M059J (cell line): ENCODE results near the gene PPIL4. TPM values are rescaled to one million over a fixed set of nuclear protein-coding genes. Genes with fewer than 3 reads are reported as not detected.

Experiments used
- DNase-seq: peaks from one replicate; pipeline ENCODE4 v3.0.0-alpha.2; 2012; ENCODE audit warnings: low read depth
- total RNA-seq: library from RNA; depleted of rRNA; stranded (reverse); fragments of >200 nt; shearing (Covaris generic); gene quantifications from 2 replicates; pipeline ENCODE4 v1.2.3, GENCODE V29; 2014; rRNA removed

PPIL4 gene
- total RNA-seq, 1 experiment from 2014 or later: 52.9 TPM

DNA sequence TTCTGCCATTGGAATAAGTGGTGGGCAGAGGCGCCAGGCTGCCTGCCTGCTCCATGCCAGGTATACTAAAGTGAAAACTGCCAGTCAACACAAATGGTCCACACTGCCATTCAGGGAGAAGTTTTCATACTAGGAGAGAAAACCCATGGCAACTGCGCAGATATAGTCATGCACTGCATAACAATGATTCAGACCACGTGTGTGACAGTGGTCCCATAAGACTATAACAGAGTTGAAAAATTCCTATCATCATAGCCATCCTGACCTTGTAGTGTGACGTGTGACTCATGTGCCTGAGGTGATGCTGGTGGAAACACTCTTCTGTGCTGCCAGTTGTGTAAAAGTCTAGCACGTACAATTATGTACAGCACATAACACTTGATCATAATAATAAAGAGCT is 86.1 kb downstream of the PPIL4 start:
- DNase-seq: peak; percentile 84

- DNase-seq: no peak
Measured at GRCh38 chr6:149458806-149459205, 87.0 kb downstream of the PPIL4 start.

- DNase-seq: peak; percentile 54
Measured at GRCh38 chr6:149458196-149458595, 87.6 kb downstream of the PPIL4 start.

DNA sequence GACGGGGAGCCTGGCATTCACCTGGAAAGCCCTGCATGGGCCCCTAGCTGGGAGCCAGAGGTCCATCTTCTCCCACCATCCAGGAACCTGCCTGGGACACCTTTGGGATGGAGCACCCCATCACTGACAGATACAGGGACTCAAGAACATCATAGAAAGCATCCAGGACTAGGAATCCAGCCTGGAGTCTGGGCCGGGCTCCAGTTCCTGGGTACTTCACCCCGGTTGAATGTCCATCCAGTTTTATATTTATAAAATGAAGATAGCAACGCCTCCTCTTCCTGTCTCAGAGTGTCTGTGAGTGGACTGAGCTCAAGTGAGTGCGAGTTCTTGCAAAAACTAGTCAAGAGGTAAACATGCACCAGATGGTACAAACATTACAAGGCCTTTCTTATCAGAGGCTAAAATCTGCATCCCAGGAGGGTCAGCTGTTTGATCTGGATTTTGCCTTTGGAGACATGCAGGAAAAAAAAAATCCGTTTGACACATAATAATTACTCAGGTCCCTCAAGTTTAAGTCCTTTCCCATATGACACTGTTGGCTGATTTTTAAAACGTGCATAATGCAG is 88.4 kb downstream of the PPIL4 start:
- DNase-seq: no peak

GRCh38 chr6:149456311-149457021 is 89.4 kb downstream of the PPIL4 start:
- DNase-seq: no peak

DNA sequence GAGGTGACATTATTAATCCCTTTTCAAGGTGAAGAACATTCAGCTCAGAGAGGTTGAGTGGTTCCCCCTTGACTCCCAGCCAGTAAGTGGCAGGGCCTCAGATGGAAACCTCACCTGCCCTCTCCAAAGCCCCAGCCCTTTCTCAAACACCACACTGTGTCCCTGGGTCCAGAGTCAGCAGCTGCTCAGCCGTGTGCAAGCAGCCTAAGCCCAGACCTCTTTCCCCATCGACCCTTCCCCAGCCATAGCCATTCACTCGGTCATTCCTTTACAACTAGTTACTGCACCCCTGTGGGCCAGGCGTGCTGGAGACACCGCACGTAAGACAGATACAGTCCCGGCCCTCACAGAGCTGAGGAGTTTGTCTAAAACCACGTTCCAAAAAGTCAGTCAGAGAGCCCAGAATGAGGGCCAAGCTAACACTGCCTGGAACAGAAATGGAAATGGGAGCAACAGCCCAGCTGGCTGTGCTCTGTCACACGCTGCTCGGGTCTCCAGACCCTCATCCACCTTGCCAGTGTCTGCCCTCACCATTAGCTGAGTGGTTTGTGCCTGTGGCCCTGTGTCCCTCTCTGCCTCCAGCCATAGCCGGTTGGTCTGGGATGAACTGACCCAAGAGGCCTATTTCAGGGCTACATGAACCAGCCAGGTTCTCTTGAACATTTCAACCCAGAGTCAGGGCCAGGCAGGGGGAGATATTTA is 90.7 kb downstream of the PPIL4 start:
- DNase-seq: no peak

Other genes with a start within 250 kb of the PPIL4 start
- gene TAB2, start 228.3 kb downstream of the PPIL4 start, total RNA-seq: 50.3 and 71.6 TPM in 2 replicates
- 0.25 TPM in 1 of 2 replicates, not detected in the other for gene SUMO4, start 145.8 kb downstream of the PPIL4 start, total RNA-seq
- 0.17 and 0.22 TPM in 2 replicates for gene ZC3H12D, start 61.0 kb downstream of the PPIL4 start, total RNA-seq
- 103 and 129 TPM in 2 replicates for gene GINM1, start 20.3 kb upstream of the PPIL4 start, total RNA-seq
- gene KATNA1, start 102.7 kb upstream of the PPIL4 start, total RNA-seq: 19.4 and 33.9 TPM in 2 replicates
- gene LATS1, start 172.1 kb upstream of the PPIL4 start, total RNA-seq: 19.9 and 23.4 TPM in 2 replicates
- 70.0 and 93.3 TPM in 2 replicates for gene NUP43, start 200.5 kb upstream of the PPIL4 start, total RNA-seq
- 277 and 290 TPM in 2 replicates for gene PCMT1, start 203.7 kb upstream of the PPIL4 start, total RNA-seq